ENCODE measurements around the gene LMOD1.

The LMOD1 gene

DNA sequence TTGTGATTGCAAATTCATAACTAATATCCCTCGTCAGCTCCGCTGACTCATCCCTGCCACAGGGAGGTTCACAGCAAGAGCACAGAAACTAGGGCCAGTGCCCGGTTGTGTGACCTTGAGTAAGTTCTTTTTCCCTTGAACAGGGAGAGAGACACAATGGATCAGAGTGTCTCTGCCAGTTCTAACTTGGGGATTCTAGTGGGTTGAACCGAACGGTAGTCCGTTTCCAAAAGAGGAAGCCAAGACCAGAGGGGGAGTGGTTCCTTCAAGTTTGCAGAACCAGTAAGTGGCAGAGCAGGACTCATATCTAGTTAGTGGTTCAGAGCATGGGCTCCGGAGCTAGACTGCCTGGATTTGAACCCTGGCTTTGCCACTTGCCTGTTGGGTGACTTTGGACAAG is 62.6 kb downstream of the LMOD1 start:
- TF ChIP-seq, protein P1, sequence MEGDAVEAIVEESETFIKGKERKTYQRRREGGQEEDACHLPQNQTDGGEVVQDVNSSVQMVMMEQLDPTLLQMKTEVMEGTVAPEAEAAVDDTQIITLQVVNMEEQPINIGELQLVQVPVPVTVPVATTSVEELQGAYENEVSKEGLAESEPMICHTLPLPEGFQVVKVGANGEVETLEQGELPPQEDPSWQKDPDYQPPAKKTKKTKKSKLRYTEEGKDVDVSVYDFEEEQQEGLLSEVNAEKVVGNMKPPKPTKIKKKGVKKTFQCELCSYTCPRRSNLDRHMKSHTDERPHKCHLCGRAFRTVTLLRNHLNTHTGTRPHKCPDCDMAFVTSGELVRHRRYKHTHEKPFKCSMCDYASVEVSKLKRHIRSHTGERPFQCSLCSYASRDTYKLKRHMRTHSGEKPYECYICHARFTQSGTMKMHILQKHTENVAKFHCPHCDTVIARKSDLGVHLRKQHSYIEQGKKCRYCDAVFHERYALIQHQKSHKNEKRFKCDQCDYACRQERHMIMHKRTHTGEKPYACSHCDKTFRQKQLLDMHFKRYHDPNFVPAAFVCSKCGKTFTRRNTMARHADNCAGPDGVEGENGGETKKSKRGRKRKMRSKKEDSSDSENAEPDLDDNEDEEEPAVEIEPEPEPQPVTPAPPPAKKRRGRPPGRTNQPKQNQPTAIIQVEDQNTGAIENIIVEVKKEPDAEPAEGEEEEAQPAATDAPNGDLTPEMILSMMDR (IDR thresholded peaks at IDR 0.05; ENCODE audit: low read length, missing control alignments), result no peak
- H3K4me3 ChIP-seq (replicated peaks; ENCODE audit: low read depth, low read length), result no peak overlapping the region

DNA sequence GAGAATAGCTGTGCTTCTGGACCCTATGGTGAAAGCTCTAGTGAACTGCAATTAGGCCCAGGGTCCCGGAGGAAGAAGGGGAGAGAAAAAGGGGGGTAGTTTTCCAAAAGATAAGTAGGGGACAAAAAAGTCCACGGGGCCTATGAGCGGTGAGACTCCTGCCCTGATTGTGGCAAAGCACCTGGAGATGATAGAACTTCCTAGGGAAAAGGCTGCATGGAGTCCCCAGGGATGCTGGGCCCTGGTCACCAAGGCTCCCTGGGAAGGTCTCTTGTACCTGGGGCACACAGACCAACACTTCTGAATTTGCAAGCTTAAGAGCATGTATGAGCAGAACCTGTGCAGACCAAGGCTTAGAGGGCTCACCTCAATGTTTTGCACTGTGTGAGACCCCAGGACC is 63.1 kb downstream of the LMOD1 start:
- TF ChIP-seq, protein P1 (IDR thresholded peaks at IDR 0.05; ENCODE audit: low read length, missing control alignments), result no peak
- no peak for DNase-seq (ENCODE audit: low read depth)
- H3K4me3 ChIP-seq (replicated peaks; ENCODE audit: low read depth, low read length), result no peak overlapping the region

More for the DNA sequence above, 62.6 kb downstream of the LMOD1 start:
- peak; percentile 46 for DNase-seq (ENCODE audit: low read depth)

DNA sequence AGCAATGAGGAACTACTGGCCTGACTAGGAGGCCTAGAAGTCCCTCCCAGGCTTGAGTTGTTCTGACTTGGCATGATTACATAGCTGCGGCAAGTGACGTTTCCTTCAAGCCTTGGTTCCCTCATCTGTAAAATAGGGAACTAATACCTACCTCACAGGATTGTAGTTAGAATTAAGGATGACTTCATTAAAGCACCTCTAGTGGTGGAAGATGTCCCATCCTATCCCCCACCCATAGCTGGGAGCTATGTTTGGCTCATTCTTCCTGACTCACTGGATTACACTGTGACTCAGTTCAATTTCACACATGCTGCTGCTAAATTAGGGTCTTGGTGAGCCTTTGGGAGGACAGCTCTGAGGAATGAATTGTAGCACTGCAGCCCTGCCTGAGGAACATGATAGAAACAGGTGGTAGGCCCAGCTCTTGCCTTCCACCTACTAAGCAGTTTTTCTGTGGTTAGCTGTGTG is 63.6 kb downstream of the LMOD1 start:
- no peak overlapping the region for H3K4me3 ChIP-seq (replicated peaks; ENCODE audit: low read depth, low read length)
- TF ChIP-seq, protein P1 (IDR thresholded peaks at IDR 0.05; ENCODE audit: low read length, missing control alignments), result peak; percentile 1
- DNase-seq (ENCODE audit: low read depth), result peak; percentile 32

GRCh38 chr1:201881617-201882016 is 64.7 kb downstream of the LMOD1 start:
- TF ChIP-seq, protein P1 (IDR thresholded peaks at IDR 0.05; ENCODE audit: low read length, missing control alignments), result no peak
- no peak overlapping the region for H3K4me3 ChIP-seq (replicated peaks; ENCODE audit: low read depth, low read length)
- DNase-seq (ENCODE audit: low read depth), result no peak

GRCh38 chr1:201880928-201881571 is 65.3 kb downstream of the LMOD1 start:
- H3K4me3 ChIP-seq (replicated peaks; ENCODE audit: low read depth, low read length), result no peak overlapping the region
- no peak for DNase-seq (ENCODE audit: low read depth)
- TF ChIP-seq, protein P1 (IDR thresholded peaks at IDR 0.05; ENCODE audit: low read length, missing control alignments), result no peak

GRCh38 chr1:201877877-201878401 is 68.4 kb downstream of the LMOD1 start:
- peak; percentile 70 for DNase-seq (ENCODE audit: low read depth)
- TF ChIP-seq, protein P1 (IDR thresholded peaks at IDR 0.05; ENCODE audit: low read length, missing control alignments), result peak; percentile 72
- H3K4me3 ChIP-seq (replicated peaks; ENCODE audit: low read depth, low read length), result no peak overlapping the region
